Loucy (cell line): Measurements from ENCODE around the gene GPN2.
A peak's percentile ranks its signal among the peaks of the same experiment; 100 is the strongest.

Experiments
- H2AFZ ChIP-seq: fragments of 200-600 bp; sonication (generic); 2 replicates; pipeline ENCODE4 v1.6.0; 2016; ENCODE audit warnings: antibody characterized with exemption, mild to moderate bottlenecking, low read length, moderate library complexity
- H3F3A ChIP-seq: fragments of 200-600 bp; 2 replicates; pipeline ENCODE4 v1.6.0; 2016; ENCODE audit warnings: antibody characterized with exemption, low read depth, mild to moderate bottlenecking
- H3K27me3 ChIP-seq: fragments of 200-600 bp; sonication (generic); 2 replicates; pipeline ENCODE4 v1.6.1; 2014; ENCODE audit warnings: low read length, mild to moderate bottlenecking; ENCODE audit not compliant: insufficient read depth, poor library complexity, severe bottlenecking
- H3K36me3 ChIP-seq: fragments of 200-600 bp; sonication (generic); 2 replicates; pipeline ENCODE4 v1.6.1; 2016; ENCODE audit warnings: low read length; ENCODE audit not compliant: insufficient read depth
- H3K4me1 ChIP-seq: fragments of 200-600 bp; sonication (generic); 2 replicates; pipeline ENCODE4 v1.5.1; 2014; ENCODE audit warnings: low read length, mild to moderate bottlenecking; ENCODE audit not compliant: insufficient read depth, poor library complexity, severe bottlenecking
- H3K4me2 ChIP-seq: fragments of 200-600 bp; sonication (generic); 2 replicates; pipeline ENCODE4 v1.6.0; 2014; ENCODE audit warnings: antibody characterized with exemption, low read length, low read depth, mild to moderate bottlenecking; ENCODE audit not compliant: poor library complexity, severe bottlenecking
- H3K4me3 ChIP-seq: fragments of 200-600 bp; sonication (generic); 2 replicates; pipeline ENCODE4 v1.5.1; 2014; ENCODE audit warnings: low read length, mild to moderate bottlenecking, mixed read lengths; ENCODE audit not compliant: poor library complexity, severe bottlenecking
- H3K79me2 ChIP-seq: fragments of 200-600 bp; sonication (generic); 2 replicates; pipeline ENCODE4 v1.6.1; 2014; ENCODE audit warnings: low read length; ENCODE audit not compliant: insufficient read depth
- H3K9ac ChIP-seq: fragments of 200-600 bp; sonication (generic); 2 replicates; pipeline ENCODE4 v1.6.0; 2014; ENCODE audit warnings: mild to moderate bottlenecking, low read depth, low read length, moderate library complexity; ENCODE audit not compliant: poor library complexity, severe bottlenecking
- H3K9me2 ChIP-seq: fragments of 200-600 bp; sonication (generic); replicated peaks from 2 replicates; pipeline ENCODE4 v1.6.1; 2016; ENCODE audit warnings: low read depth, low read length, mixed read lengths
- H3K9me3 ChIP-seq: fragments of 200-600 bp; sonication (generic); 2 replicates; pipeline ENCODE4 v1.6.1; 2014; ENCODE audit warnings: mild to moderate bottlenecking, antibody characterized with exemption, low read length, low read depth; ENCODE audit not compliant: insufficient read depth
- H4K20me1 ChIP-seq: fragments of 200-600 bp; sonication (generic); 2 replicates; pipeline ENCODE4 v1.6.0; 2014; ENCODE audit warnings: antibody characterized with exemption, low read length, mild to moderate bottlenecking; ENCODE audit not compliant: insufficient read depth, poor library complexity, severe bottlenecking
- CTCF ChIP-seq: fragments of 200-600 bp; sonication (generic); conservative IDR thresholded peaks from 2 replicates; pipeline ENCODE4 v1.5.1; 2014; ENCODE audit warnings: mild to moderate bottlenecking, antibody characterized with exemption, low read length
- EZH2phosphoT487 ChIP-seq: fragments of 200-600 bp; IDR thresholded peaks from 2 replicates; pipeline ENCODE4 v1.6.1; 2018; ENCODE audit warnings: antibody characterized with exemption, mild to moderate bottlenecking, moderate library complexity, borderline replicate concordance

The GPN2 gene

GRCh38 chr1:26853600-26853999 lies 36.5 kb downstream of the GPN2 start:
- H3K79me2 ChIP-seq = no peaks in the 10 kb centered on the region
- no peak overlapping the region for H3K4me3 ChIP-seq
- TF ChIP-seq EZH2phosphoT487 (no peak), CTCF (no peak)
- peaks cover 64% of the 10 kb centered on the region; the same call in 1 of the 2 replicates for H3K36me3 ChIP-seq
- no peaks in the 10 kb centered on the region for H3K4me1 ChIP-seq
- H3K27me3 ChIP-seq = no peaks in the 10 kb centered on the region
- H3F3A ChIP-seq = no peaks in the 10 kb centered on the region
- no peaks in the 10 kb centered on the region for H4K20me1 ChIP-seq
- H3K9me3 ChIP-seq = no peaks in the 10 kb centered on the region
- no peak overlapping the region for H3K9ac ChIP-seq
- no peak overlapping the region for H2AFZ ChIP-seq
- no peaks in the 10 kb centered on the region for H3K9me2 ChIP-seq
- H3K4me2 ChIP-seq = no peak overlapping the region

GRCh38 chr1:26853156-26853555 lies 36.9 kb downstream of the GPN2 start:
- Histone ChIP-seq H3K4me3 (no peak overlapping the region), H3F3A (no peaks in the 10 kb centered on the region), H3K79me2 (no peaks in the 10 kb centered on the region), H3K4me2 (no peak overlapping the region), H3K9me2 (no peaks in the 10 kb centered on the region), H3K9me3 (no peaks in the 10 kb centered on the region), H3K36me3 (peaks cover 68% of the 10 kb centered on the region; the same call in 1 of the 2 replicates), H2AFZ (no peak overlapping the region), H4K20me1 (no peaks in the 10 kb centered on the region), H3K27me3 (no peaks in the 10 kb centered on the region), H3K9ac (no peak overlapping the region), H3K4me1 (no peaks in the 10 kb centered on the region)
- TF ChIP-seq CTCF (peak; percentile 88), EZH2phosphoT487 (no peak)

GRCh38 chr1:26852701-26853100 lies 37.4 kb downstream of the GPN2 start:
- H3K9me2 ChIP-seq = no peaks in the 10 kb centered on the region
- no peaks in the 10 kb centered on the region for H3F3A ChIP-seq
- H3K36me3 ChIP-seq = peaks cover 72% of the 10 kb centered on the region; the same call in 1 of the 2 replicates
- H3K4me2 ChIP-seq = no peak overlapping the region
- H3K4me3 ChIP-seq = no peak overlapping the region
- no peaks in the 10 kb centered on the region for H3K27me3 ChIP-seq
- H3K9ac ChIP-seq = no peak overlapping the region
- no peaks in the 10 kb centered on the region for H3K4me1 ChIP-seq
- H2AFZ ChIP-seq = no peak overlapping the region
- no peaks in the 10 kb centered on the region for H4K20me1 ChIP-seq
- no peak for TF ChIP-seq EZH2phosphoT487
- no peak for TF ChIP-seq CTCF
- H3K79me2 ChIP-seq = no peaks in the 10 kb centered on the region
- no peaks in the 10 kb centered on the region for H3K9me3 ChIP-seq
